Gastroesophageal sphincter (tissue), 3 donors: ENCODE measurements around the gene CRACR2A.

Source experiments
- EP300 ChIP-seq: sonication (generic); formaldehyde crosslinking; IDR thresholded peaks from one replicate; pipeline ENCODE4 v1.6.1; 2017; ENCODE audit warnings: antibody characterized with exemption, mild to moderate bottlenecking
- POLR2A ChIP-seq, 2 donors: fragments of 450-650 bp; IDR thresholded peaks; one replicate each; pipeline ENCODE4 v1.6.1; 2017; ENCODE audit warnings: antibody characterized with exemption in 2 of 2, mild to moderate bottlenecking in 2 of 2, moderate library complexity in 1 of 2
- POLR2AphosphoS5 ChIP-seq: sonication (generic); formaldehyde crosslinking; IDR thresholded peaks from one replicate; pipeline ENCODE4 v1.6.1; 2017; ENCODE audit warnings: antibody characterized with exemption
- TF ChIP-seq, protein P1 (sequence below), 4 experiments: fragments of 200-600 bp in 2 of 4; fragments of 450-650 bp in 2 of 4; sonication (generic) in 1 of 4; IDR thresholded peaks; one replicate each; pipeline ENCODE4 v1.5.1; 2017 to 2019; ENCODE audit warnings: antibody characterized with exemption in 4 of 4, mild to moderate bottlenecking in 2 of 4, moderate library complexity in 2 of 4

DNA sequence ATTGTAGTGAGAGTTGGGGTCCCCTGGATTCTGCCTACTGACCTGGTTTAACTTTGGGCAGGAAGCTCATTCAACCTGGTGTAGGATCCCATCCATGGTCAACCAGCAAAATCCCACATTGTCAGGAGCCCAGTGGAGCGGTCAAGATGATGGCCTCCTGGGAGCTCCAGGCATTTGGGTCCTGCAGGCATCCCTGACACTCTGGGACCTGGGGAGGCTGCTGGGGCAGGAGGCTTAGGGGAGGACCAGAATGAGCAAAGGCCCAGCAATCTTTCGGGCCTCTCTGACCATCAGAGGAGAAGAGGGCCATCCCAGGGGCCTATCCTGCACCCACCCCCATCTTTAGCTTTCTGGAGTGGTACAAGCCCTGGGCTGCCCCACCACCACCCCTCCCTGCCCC lies 157.9 kb downstream of the CRACR2A start:
- TF ChIP-seq EP300 (no peak), POLR2A (IDR thresholded peaks at IDR 0.05) (no peak), POLR2AphosphoS5 (no peak)
- TF ChIP-seq, protein P1, sequence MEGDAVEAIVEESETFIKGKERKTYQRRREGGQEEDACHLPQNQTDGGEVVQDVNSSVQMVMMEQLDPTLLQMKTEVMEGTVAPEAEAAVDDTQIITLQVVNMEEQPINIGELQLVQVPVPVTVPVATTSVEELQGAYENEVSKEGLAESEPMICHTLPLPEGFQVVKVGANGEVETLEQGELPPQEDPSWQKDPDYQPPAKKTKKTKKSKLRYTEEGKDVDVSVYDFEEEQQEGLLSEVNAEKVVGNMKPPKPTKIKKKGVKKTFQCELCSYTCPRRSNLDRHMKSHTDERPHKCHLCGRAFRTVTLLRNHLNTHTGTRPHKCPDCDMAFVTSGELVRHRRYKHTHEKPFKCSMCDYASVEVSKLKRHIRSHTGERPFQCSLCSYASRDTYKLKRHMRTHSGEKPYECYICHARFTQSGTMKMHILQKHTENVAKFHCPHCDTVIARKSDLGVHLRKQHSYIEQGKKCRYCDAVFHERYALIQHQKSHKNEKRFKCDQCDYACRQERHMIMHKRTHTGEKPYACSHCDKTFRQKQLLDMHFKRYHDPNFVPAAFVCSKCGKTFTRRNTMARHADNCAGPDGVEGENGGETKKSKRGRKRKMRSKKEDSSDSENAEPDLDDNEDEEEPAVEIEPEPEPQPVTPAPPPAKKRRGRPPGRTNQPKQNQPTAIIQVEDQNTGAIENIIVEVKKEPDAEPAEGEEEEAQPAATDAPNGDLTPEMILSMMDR (IDR thresholded peaks at IDR 0.05), result no peak
